Cardiac muscle cell (in vitro differentiated cells and primary cell): Measurements from ENCODE around the gene KIF24. TPM values are rescaled to one million over a fixed set of nuclear protein-coding genes. Genes with fewer than 3 reads are reported as not detected.
"Not testable (repeated sequence)": the region's sequence is repeated elsewhere in the genome, so short reads cannot be mapped to it uniquely, and the experiment has no call there.

Experiments used
- DNase-seq, 2 donors: peaks; one replicate each; pipeline versions ENCODE4 v3.0.0 to v3.0.0-alpha.2; 2010 to 2017; ENCODE audit warnings: low read depth in 1 of 2, low spot score in 1 of 2
- H3K27ac ChIP-seq: fragments of 200-600 bp; sonication (generic); 2 replicates; pipeline ENCODE4 v1.5.1; 2016
- H3K27me3 ChIP-seq: fragments of 200-600 bp; sonication (generic); 2 replicates; pipeline ENCODE4 v1.6.0; 2016; ENCODE audit warnings: control low read depth
- H3K36me3 ChIP-seq: fragments of 200-600 bp; sonication (generic); 2 replicates; pipeline ENCODE4 v1.5.1; 2016; ENCODE audit warnings: control low read depth
- H3K4me1 ChIP-seq: fragments of 200-600 bp; sonication (generic); 2 replicates; pipeline ENCODE4 v1.8.1; 2017; ENCODE audit warnings: low read depth, mild to moderate bottlenecking, mixed run types
- H3K4me3 ChIP-seq: fragments of 200-600 bp; sonication (generic); 2 replicates; pipeline ENCODE4 v1.5.1; 2016; ENCODE audit warnings: mild to moderate bottlenecking
- H3K9me3 ChIP-seq: fragments of 200-600 bp; sonication (generic); 2 replicates; pipeline ENCODE4 v1.5.1; 2017; ENCODE audit warnings: low read depth, mild to moderate bottlenecking, control low read depth
- CTCF ChIP-seq: IDR thresholded peaks from 2 replicates; pipeline ENCODE4 v1.5.1; 2012; ENCODE audit warnings: low read depth, mild to moderate bottlenecking, low read length
- polyA plus RNA-seq: library from polyadenylated mRNA; unstranded; fragments of >200 nt; fragmentation: Nextera tagmentation; extraction: Ambion mirVana; gene quantifications from 2 replicates; pipeline ENCODE4 v1.2.1, GENCODE V29; 2016
- total RNA-seq: library from RNA; depleted of rRNA; stranded (reverse); fragments of >200 nt; gene quantifications from 2 replicates; pipeline ENCODE4 v1.2.3, GENCODE V29; 2016

KIF24 gene
- total and polyA plus RNA-seq, 2 experiments from 2014 or later = 1.6 to 5.8 TPM

GRCh38 chr9:34311499-34312185 lies 17.4 kb downstream of the KIF24 start:
- DNase-seq = no peak
- no peaks in the 10 kb centered on the region for H3K4me1 ChIP-seq
- H3K36me3 ChIP-seq = no peaks in the 10 kb centered on the region
- H3K27ac ChIP-seq = no peak overlapping the region
- H3K9me3 ChIP-seq = no peaks in the 10 kb centered on the region
- no peak for TF ChIP-seq CTCF
- no peak overlapping the region for H3K4me3 ChIP-seq
- no peaks in the 10 kb centered on the region for H3K27me3 ChIP-seq

- DNase-seq = no peak
- no peak for TF ChIP-seq CTCF
- H3K27ac ChIP-seq = no peak overlapping the region
- no peaks in the 10 kb centered on the region for H3K36me3 ChIP-seq
- H3K4me3 ChIP-seq = no peak overlapping the region
- no peaks in the 10 kb centered on the region for H3K27me3 ChIP-seq
- no peaks in the 10 kb centered on the region for H3K4me1 ChIP-seq
- no peaks in the 10 kb centered on the region for H3K9me3 ChIP-seq
Measured at GRCh38 chr9:34310215-34310614, 18.9 kb downstream of the KIF24 start.

GRCh38 chr9:34308316-34308715 lies 20.8 kb downstream of the KIF24 start:
- not testable (repeated sequence) for H3K27ac ChIP-seq, H3K36me3 ChIP-seq, H3K9me3 ChIP-seq, H3K4me1 ChIP-seq, H3K4me3 ChIP-seq, H3K27me3 ChIP-seq, DNase-seq

GRCh38 chr9:34301064-34301463 lies 28.0 kb downstream of the KIF24 start:
- not testable (repeated sequence) for H3K4me3 ChIP-seq, H3K27me3 ChIP-seq, DNase-seq, H3K9me3 ChIP-seq, H3K4me1 ChIP-seq, H3K36me3 ChIP-seq, H3K27ac ChIP-seq

- Histone ChIP-seq H3K4me3 (no peak overlapping the region), H3K27ac (no peak overlapping the region), H3K9me3 (no peaks in the 10 kb centered on the region), H3K27me3 (no peaks in the 10 kb centered on the region), H3K36me3 (no peaks in the 10 kb centered on the region), H3K4me1 (no peaks in the 10 kb centered on the region)
- TF ChIP-seq CTCF = no peak
- DNase-seq = no peak
Measured at GRCh38 chr9:34292552-34292951, 36.5 kb downstream of the KIF24 start.

- H3K36me3 ChIP-seq = no peaks in the 10 kb centered on the region
- TF ChIP-seq CTCF = no peak
- no peaks in the 10 kb centered on the region for H3K4me1 ChIP-seq
- no peak for DNase-seq
- H3K4me3 ChIP-seq = no peak overlapping the region
- H3K27ac ChIP-seq = no peak overlapping the region
- H3K27me3 ChIP-seq = no peaks in the 10 kb centered on the region
- H3K9me3 ChIP-seq = no peaks in the 10 kb centered on the region
Measured at GRCh38 chr9:34291423-34291822, 37.6 kb downstream of the KIF24 start.
